Measurements from ENCODE around the gene MRPL47.
A peak's percentile ranks its signal among the peaks of the same experiment; 100 is the strongest.
"Not testable (repeated sequence)": the region's sequence is repeated elsewhere in the genome, so short reads cannot be mapped to it uniquely, and the experiment has no call there.

Gene MRPL47

GRCh38 chr3:179604321-179605078 lies at the start of gene MRPL47, which contains the start of gene NDUFB5:
Gene MRPL47, minus strand, starts transcription at chr3:179604638. Its CDS starts 14 bp downstream, at chr3:179604624.
Gene NDUFB5, plus strand, starts transcription at chr3:179604794. Its CDS starts 22 bp downstream, at chr3:179604816.
- peak; percentile 78 to 86 (median 82) for DNase-seq

- peak; percentile 8 to 64 (median 43) for DNase-seq
These were observed 48.8 kb upstream of the MRPL47 start for GRCh38 chr3:179653096-179653797.

GRCh38 chr3:179652447-179653095 lies 48.1 kb upstream of the MRPL47 start, which contains the start of gene USP13:
Gene USP13, plus strand, starts transcription at chr3:179653040. Its CDS starts 186 bp downstream, at chr3:179653226.
- DNase-seq = peak; percentile 8 to 62 (median 40)

- DNase-seq = no peak
These were observed 47.4 kb upstream of the MRPL47 start for GRCh38 chr3:179651687-179652446.

GRCh38 chr3:179646177-179646576 lies 41.7 kb upstream of the MRPL47 start:
- no peak for DNase-seq

- DNase-seq = not testable (repeated sequence)
These were observed 39.4 kb upstream of the MRPL47 start for GRCh38 chr3:179643837-179644236.

- DNase-seq = no peak
These were observed 38.4 kb upstream of the MRPL47 start for GRCh38 chr3:179642871-179643270.

GRCh38 chr3:179640469-179640868 lies 36.0 kb upstream of the MRPL47 start:
- DNase-seq = no peak

- DNase-seq = no peak
These were observed 26.5 kb upstream of the MRPL47 start for GRCh38 chr3:179630753-179631451.

GRCh38 chr3:179624451-179624850 lies 20.0 kb upstream of the MRPL47 start:
- DNase-seq = no peak

- DNase-seq = no peak
These were observed 17.6 kb upstream of the MRPL47 start for GRCh38 chr3:179622023-179622422.

- DNase-seq = no peak
These were observed 11.2 kb upstream of the MRPL47 start for GRCh38 chr3:179615458-179616173.

- no peak for DNase-seq
These were observed 9.4 kb upstream of the MRPL47 start for GRCh38 chr3:179613807-179614206.

- DNase-seq = no peak
These were observed 5.6 kb upstream of the MRPL47 start for GRCh38 chr3:179610066-179610465.

- DNase-seq = no peak
These were observed 4.7 kb upstream of the MRPL47 start for GRCh38 chr3:179608931-179609720.

GRCh38 chr3:179606534-179607085 lies 2.2 kb upstream of the MRPL47 start:
- DNase-seq = no peak

- no peak for DNase-seq
These were observed 607 bp downstream of the MRPL47 start for GRCh38 chr3:179603831-179604230.

GRCh38 chr3:179603321-179603720 lies 1.1 kb downstream of the MRPL47 start:
- DNase-seq = no peak

GRCh38 chr3:179599531-179599930 lies 4.9 kb downstream of the MRPL47 start:
- no peak for DNase-seq

- DNase-seq = no peak
These were observed 13.1 kb downstream of the MRPL47 start for GRCh38 chr3:179591313-179591712.

Data from activated naive CD4-positive, alpha-beta T cell (primary cell).